Hepatocyte (in vitro differentiated cells): ENCODE results near the gene SMIM28.

ENCODE experiments used
- EZH2 ChIP-seq: fragments of 200-600 bp; sonication (generic); IDR thresholded peaks from 2 replicates; pipeline ENCODE4 v1.6.1; 2016; ENCODE audit warnings: antibody characterized with exemption, mild to moderate bottlenecking, borderline replicate concordance
- TF ChIP-seq, protein P1 (sequence below): fragments of 200-600 bp; sonication (generic); IDR thresholded peaks from 2 replicates; pipeline ENCODE4 v1.5.1; 2016; ENCODE audit warnings: antibody characterized with exemption, mild to moderate bottlenecking; ENCODE audit not compliant: poor library complexity

DNA sequence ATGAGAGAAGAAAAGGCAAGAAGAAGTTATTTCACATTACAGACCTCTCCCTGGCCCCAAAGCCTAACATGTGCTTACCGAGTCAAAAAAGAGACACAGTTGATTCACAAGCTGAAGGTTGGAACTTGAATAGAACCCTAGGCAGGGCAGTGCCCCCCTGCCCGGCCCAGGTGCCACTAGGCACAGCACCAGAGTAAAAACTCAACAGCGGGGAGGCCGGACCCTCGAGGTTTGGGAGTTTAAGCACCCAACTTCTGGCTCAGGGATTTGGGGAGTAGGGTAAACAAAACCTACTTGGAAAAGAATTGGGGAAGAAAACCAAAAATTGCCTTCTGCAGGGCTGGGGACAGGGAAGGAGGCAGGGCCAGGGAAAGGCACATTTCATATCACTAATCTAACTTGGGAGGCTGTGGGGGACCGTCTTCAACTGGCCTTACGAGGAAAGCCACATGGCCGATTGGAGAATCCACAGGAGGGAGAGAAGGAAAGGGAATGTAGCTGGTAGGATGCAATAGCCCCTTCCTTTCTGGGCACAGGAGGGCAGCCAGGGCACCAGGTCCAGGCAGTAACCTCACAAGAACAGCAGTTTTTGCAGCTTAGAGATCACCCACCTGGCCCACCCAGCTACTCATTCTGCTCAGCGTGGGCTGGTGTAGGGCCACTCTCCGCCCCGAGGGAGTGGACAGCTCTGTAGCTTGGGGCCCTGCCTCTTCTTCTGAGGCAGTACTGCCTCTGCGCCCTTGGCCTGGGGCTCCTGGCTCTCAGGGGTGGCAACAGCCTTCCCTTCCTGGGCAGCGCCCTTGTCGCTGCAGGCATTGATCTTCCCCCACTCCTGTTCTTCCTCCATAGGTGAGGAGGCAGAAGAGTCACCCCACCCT is 24.5 kb downstream of the SMIM28 start:
- TF ChIP-seq EZH2 = no peak
- TF ChIP-seq, protein P1, sequence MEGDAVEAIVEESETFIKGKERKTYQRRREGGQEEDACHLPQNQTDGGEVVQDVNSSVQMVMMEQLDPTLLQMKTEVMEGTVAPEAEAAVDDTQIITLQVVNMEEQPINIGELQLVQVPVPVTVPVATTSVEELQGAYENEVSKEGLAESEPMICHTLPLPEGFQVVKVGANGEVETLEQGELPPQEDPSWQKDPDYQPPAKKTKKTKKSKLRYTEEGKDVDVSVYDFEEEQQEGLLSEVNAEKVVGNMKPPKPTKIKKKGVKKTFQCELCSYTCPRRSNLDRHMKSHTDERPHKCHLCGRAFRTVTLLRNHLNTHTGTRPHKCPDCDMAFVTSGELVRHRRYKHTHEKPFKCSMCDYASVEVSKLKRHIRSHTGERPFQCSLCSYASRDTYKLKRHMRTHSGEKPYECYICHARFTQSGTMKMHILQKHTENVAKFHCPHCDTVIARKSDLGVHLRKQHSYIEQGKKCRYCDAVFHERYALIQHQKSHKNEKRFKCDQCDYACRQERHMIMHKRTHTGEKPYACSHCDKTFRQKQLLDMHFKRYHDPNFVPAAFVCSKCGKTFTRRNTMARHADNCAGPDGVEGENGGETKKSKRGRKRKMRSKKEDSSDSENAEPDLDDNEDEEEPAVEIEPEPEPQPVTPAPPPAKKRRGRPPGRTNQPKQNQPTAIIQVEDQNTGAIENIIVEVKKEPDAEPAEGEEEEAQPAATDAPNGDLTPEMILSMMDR = no peak
